ENCODE data around the gene MPO. TPM values are rescaled to one million over a fixed set of nuclear protein-coding genes. Genes with fewer than 3 reads are reported as not detected.

Gene MPO, protein sequence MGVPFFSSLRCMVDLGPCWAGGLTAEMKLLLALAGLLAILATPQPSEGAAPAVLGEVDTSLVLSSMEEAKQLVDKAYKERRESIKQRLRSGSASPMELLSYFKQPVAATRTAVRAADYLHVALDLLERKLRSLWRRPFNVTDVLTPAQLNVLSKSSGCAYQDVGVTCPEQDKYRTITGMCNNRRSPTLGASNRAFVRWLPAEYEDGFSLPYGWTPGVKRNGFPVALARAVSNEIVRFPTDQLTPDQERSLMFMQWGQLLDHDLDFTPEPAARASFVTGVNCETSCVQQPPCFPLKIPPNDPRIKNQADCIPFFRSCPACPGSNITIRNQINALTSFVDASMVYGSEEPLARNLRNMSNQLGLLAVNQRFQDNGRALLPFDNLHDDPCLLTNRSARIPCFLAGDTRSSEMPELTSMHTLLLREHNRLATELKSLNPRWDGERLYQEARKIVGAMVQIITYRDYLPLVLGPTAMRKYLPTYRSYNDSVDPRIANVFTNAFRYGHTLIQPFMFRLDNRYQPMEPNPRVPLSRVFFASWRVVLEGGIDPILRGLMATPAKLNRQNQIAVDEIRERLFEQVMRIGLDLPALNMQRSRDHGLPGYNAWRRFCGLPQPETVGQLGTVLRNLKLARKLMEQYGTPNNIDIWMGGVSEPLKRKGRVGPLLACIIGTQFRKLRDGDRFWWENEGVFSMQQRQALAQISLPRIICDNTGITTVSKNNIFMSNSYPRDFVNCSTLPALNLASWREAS
- total RNA-seq: not detected in 2 replicates

DNA sequence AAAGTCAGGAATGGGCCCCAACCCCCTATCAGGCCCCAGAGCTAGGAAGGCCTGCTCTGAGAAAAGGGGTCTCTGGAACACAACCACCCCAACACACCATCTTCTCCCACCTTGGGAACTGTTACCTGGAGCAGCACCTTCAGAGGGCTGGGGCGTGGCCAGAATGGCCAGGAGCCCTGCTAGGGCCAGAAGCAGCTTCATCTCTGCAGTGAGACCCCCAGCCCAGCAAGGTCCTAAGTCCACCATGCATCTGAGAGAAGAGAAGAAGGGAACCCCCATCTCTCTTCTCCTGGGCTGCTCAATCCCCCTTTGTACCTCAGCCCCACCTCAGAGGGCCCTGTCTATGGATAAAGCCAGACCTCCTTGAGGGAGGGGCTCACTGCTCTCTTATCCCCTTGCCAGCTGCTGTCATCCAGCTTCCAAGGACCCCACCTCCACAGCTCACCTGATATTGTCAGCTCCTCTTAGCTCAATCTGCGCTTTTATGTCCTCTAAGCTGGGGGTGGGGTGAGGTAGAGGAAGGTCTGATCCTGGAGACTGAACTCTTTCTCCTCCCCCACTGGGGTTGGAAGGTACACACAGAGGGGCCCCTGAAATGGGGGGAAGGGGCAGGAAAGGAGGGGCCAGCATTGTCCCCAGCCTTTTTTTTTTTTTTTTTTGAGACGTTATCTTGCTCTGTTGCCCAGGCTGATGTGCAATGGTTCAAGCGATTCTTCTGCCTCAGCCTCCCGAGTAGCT lies at the start of gene MPO:
Gene MPO, minus strand, starts transcription at position 456 of the 738 bp plus-strand sequence. Its CDS starts 177 bp downstream, at position 279.

DNA sequence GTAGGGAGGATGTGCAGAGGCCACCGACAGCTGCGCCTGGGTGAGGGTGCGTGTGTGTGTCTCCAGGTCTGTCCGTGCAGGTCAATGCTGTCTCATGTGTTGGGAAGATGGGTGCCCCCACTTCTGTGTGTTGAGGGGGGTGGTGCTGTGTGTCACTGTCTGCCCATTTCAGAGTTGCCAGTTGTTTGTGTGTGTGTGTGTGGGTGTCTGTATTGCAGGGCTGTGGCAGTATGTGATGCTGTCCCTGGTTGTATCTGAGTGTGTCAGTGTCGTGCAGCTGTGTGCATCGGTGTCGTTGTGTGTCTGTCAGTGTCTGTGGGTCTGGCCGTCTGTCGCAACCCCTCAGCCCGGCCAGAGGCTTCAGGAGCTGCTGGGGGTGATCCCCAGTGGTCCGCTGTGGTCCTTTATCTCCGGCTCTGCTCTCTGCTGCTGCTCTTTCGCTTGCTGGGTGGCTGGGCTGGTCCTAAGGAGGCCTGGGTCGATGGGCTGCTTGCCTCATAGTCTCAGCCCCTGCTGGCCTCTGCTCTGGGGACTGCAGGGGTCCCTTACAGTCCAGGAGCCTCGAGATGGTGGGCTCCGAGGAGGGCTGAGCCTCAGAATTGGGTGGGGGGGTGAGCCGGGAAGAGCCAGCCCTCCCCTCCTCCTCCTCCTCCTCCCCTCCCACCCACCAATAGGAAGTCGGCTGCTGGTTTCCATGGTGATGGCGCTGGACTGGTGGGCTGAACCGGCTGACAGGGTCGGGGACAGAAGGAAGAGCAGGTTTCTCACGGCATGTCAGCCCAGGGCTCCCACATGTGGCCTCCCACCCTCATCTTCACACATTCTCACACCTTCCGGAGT lies 47.7 kb upstream of the MPO start, which contains the start of gene TSPOAP1:
Gene TSPOAP1, minus strand, starts transcription at position 601 of the 840 bp plus-strand sequence. CDS start 875 bp downstream, outside the sequence.

DNA sequence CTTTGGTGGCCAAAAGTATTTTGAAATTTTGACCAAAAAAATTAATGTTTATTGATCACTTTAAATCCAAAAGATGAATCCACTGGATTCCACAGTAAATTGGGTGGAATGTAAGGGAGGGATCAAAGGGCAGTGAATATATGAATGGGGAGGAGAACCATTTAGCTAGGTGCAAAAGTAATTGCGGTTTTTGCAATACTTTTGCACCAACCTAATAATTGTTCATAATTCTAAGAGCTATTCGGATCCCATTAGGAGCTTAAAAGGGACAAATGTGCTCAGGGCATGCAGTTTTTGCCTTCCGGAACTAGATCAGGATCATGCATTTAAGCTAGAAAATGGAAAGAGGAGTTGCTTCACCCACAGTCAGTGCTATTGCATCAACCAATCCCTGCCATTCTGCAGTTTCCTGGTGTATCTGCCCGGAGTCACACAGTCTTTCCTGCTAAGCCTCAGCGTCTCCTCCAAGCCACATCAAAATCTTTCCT lies 42.5 kb downstream of the MPO start, which contains the start of gene LPO:
Gene LPO, plus strand, starts transcription at position 438 of the 488 bp plus-strand sequence. CDS start 4,396 bp downstream, outside the sequence.

Other genes starting within 250 kb of the MPO start
- gene DYNLL2, start 197.5 kb downstream of the MPO start, total RNA-seq: 21.9 and 36.1 TPM in 2 replicates
- not detected in 2 replicates for gene OR4D1, start 132.6 kb downstream of the MPO start, total RNA-seq
- not detected in 2 replicates for gene OR4D2, start 114.0 kb downstream of the MPO start, total RNA-seq
- gene EPX, start 88.2 kb downstream of the MPO start, total RNA-seq: not detected in 2 replicates
- gene MKS1, start 61.7 kb downstream of the MPO start, total RNA-seq: 10.6 and 11.5 TPM in 2 replicates
- under 0.01 and 0.21 TPM in 2 replicates for gene LPO, start 42.4 kb downstream of the MPO start, total RNA-seq
- under 0.01 and 0.93 TPM in 2 replicates for gene TSPOAP1, start 47.9 kb upstream of the MPO start, total RNA-seq
- 30.9 and 42.0 TPM in 2 replicates for gene SUPT4H1, start 71.3 kb upstream of the MPO start, total RNA-seq
- 10.3 and 16.3 TPM in 2 replicates for gene RNF43, start 136.6 kb upstream of the MPO start, total RNA-seq
- gene HSF5, start 207.5 kb upstream of the MPO start, total RNA-seq: not detected in 2 replicates
- gene MTMR4, start 233.7 kb upstream of the MPO start, total RNA-seq: 46.1 and 52.3 TPM in 2 replicates